Tibial nerve (tissue), 4 donors: ENCODE data around the gene ITGA5. TPM values are rescaled to one million over a fixed set of nuclear protein-coding genes. Genes with fewer than 3 reads are reported as not detected.
"Not testable (repeated sequence)": the region's sequence is repeated elsewhere in the genome, so short reads cannot be mapped to it uniquely, and the experiment has no call there.

Experiments
- DNase-seq, 2 donors: peaks; one replicate each; pipeline ENCODE4 v3.0.0-alpha.2; 2019; ENCODE audit warnings: low spot score in 2 of 2
- H3K27ac ChIP-seq, 4 donors: fragments of 200-600 bp; sonication (generic) in 3 of 4; one replicate each; pipeline ENCODE4 v1.5.1; 2017 to 2019; ENCODE audit warnings: mild to moderate bottlenecking in 1 of 4
- H3K27me3 ChIP-seq, 2 donors: fragments of 200-600 bp; sonication (generic) in 1 of 2; one replicate each; pipeline versions ENCODE4 v1.5.1 to v1.6.0; 2017 to 2019
- H3K36me3 ChIP-seq, 3 donors: fragments of 200-600 bp; sonication (generic); one replicate each; pipeline ENCODE4 v1.5.1; 2018 to 2019
- H3K4me1 ChIP-seq, 4 donors: fragments of 200-600 bp; sonication (generic) in 3 of 4; one replicate each; pipeline ENCODE4 v1.5.1; 2017 to 2019
- H3K4me3 ChIP-seq, 4 donors: fragments of 200-600 bp; sonication (generic) in 3 of 4; one replicate each; pipeline ENCODE4 v1.5.1; 2017 to 2019; ENCODE audit warnings: mild to moderate bottlenecking in 1 of 4, moderate library complexity in 1 of 4
- H3K9me3 ChIP-seq, 4 donors: fragments of 200-600 bp; sonication (generic) in 3 of 4; one replicate each; pipeline ENCODE4 v1.5.1; 2017 to 2019
- CTCF ChIP-seq, 5 experiments: fragments of 200-600 bp in 3 of 5; fragments of 450-650 bp in 2 of 5; sonication (generic) in 3 of 5; IDR thresholded peaks; one replicate each; pipeline ENCODE4 v1.5.1; 2016 to 2019; ENCODE audit warnings: antibody characterized with exemption in 5 of 5, mild to moderate bottlenecking in 3 of 5, moderate library complexity in 2 of 5
- EP300 ChIP-seq, 2 donors: sonication (generic); formaldehyde crosslinking; IDR thresholded peaks; one replicate each; pipeline ENCODE4 v1.6.1; 2017; ENCODE audit warnings: antibody characterized with exemption in 2 of 2, mild to moderate bottlenecking in 1 of 2
- POLR2A ChIP-seq, 2 donors: fragments of 450-650 bp; IDR thresholded peaks; one replicate each; pipeline ENCODE4 v1.6.1; 2017; ENCODE audit warnings: antibody characterized with exemption in 2 of 2, mild to moderate bottlenecking in 2 of 2, moderate library complexity in 2 of 2
- WGBS, 2 donors: methylation state at CpG; one replicate each; pipeline ENCODE4 v1.1.5; 2018; 5-methylcytosine and 5-hydroxymethylcytosine counted together
- total RNA-seq, 4 donors: library from RNA; depleted of rRNA; stranded (reverse); fragments of >200 nt; gene quantifications; one replicate each; pipeline ENCODE4 v1.1.0, GENCODE V29; 2016

ITGA5 gene
- total RNA-seq, 4 donors from 2014 or later: 73.6 to 145 (median 123) TPM

DNA sequence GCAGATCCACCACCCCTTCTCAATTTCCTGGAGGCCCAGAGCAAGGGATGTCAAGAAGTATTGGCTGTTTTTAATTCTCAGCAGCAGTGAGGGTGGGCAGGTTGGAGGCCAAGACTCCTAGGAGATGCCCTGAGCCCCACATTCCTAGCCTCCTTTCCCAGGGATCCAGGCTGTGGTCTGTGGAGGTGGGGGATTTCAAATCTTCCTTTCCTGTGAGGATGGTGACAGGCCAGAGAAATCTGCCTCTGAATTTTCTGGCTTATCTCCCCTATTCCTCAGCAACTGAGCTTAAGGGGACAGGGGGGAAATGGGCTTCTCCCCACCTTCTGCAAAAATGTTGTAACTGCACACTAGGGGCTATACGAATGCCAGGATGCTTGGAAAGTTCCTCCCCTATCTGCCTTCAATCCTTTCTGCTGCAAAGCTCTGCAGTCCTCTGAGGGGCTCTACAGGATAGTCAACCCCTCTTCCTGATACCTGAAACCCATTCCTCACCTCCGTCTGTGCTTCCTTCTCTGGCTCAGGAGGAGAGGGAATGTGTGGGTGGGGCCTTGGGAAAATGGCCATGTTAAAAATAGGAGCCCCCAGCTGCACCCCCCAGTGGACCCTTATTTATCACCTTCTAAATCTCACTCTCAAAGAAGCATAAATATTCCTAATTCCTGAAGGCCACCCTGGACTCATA, 61.4 kb downstream of the ITGA5 start:
- H3K27ac ChIP-seq: peak overlapping the region in 2 of 4 donors; percentile 91 to 95
- peaks cover 0 to 59% (median 16%) of the 10 kb centered on the region in 4 donors for H3K4me1 ChIP-seq
- DNase-seq: no peak
- WGBS, 2 donors: 58 to 63% methylated on average over 2 of the region's 2 CpGs
- no peaks in the 10 kb centered on the region for H3K9me3 ChIP-seq
- TF ChIP-seq POLR2A (IDR thresholded peaks at IDR 0.05) (no peak), EP300 (IDR thresholded peaks at IDR 0.05) (no peak), CTCF (IDR thresholded peaks at IDR 0.05) (no peak)
- H3K4me3 ChIP-seq: no peak overlapping the region
- no peaks in the 10 kb centered on the region for H3K27me3 ChIP-seq
- H3K36me3 ChIP-seq: no peaks in the 10 kb centered on the region

GRCh38 chr12:54356951-54357356, 62.1 kb downstream of the ITGA5 start:
- H3K9me3 ChIP-seq: no peaks in the 10 kb centered on the region
- peak overlapping the region in 1 of 4 donors; percentile 18 for H3K27ac ChIP-seq
- H3K4me1 ChIP-seq: peaks cover 0 to 66% (median 22%) of the 10 kb centered on the region in 4 donors
- 63 to 75% methylated on average over 4 of the region's 4 CpGs for WGBS, 2 donors
- H3K4me3 ChIP-seq: no peak overlapping the region
- DNase-seq: no peak
- no peaks in the 10 kb centered on the region for H3K36me3 ChIP-seq
- H3K27me3 ChIP-seq: no peaks in the 10 kb centered on the region
- no peak for TF ChIP-seq POLR2A (IDR thresholded peaks at IDR 0.05)
- TF ChIP-seq EP300 (IDR thresholded peaks at IDR 0.05): no peak
- TF ChIP-seq CTCF (IDR thresholded peaks at IDR 0.05): no peak

GRCh38 chr12:54356228-54356627, 62.8 kb downstream of the ITGA5 start:
- WGBS, 2 donors: 63 to 77% methylated on average over 3 of the region's 3 CpGs
- peak overlapping the region in 3 of 4 donors; percentile 2 to 65 (median 38) for H3K27ac ChIP-seq
- H3K4me1 ChIP-seq: peaks cover 0 to 71% (median 25%) of the 10 kb centered on the region in 4 donors

DNA sequence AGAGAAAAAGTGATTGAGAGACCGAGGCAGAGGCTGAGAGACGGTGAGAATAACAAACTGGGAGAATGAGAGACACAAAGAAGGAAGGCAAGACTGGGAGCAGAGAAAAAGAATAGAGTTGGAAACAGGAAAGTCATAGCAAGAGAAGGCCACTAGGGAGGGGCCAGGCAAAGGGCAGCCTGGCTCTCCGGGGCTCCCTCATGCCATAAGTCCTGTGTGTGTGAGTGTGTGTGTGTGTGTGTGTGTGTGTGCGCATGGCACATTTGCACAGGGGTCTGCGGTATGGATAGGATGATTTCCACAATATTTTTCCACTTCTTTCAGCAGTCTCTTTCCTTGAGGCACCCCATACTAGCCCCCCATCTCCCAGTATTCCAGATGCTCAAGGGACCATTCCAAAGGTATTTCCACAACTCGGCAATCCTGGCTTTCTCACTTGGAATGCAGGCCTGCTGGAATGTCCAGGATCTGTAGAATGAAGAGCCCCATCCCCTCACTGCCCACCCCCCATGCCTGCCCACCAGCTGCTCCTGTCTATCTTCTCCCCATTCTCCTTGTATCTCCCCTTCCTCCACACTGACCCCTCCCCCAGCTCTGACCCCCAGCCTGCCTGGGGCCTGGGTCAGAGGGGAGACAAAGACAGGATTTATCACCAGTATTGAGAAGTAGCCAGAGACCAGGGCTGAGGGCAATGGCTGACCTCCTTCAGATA, 63.8 kb downstream of the ITGA5 start:
- H3K27me3 ChIP-seq: no peaks in the 10 kb centered on the region
- peaks cover 0 to 11% (median 0%) of the 10 kb centered on the region in 3 donors for H3K36me3 ChIP-seq
- 31 to 37% methylated on average over 6 of the region's 6 CpGs for WGBS, 2 donors
- H3K9me3 ChIP-seq: no peaks in the 10 kb centered on the region
- H3K4me3 ChIP-seq: no peak overlapping the region
- peak overlapping the region in 2 of 4 donors; percentile 38 to 65 for H3K27ac ChIP-seq
- H3K4me1 ChIP-seq: peaks cover 0 to 61% (median 24%) of the 10 kb centered on the region in 4 donors
- DNase-seq: no peak
- TF ChIP-seq CTCF (IDR thresholded peaks at IDR 0.05) (no peak), POLR2A (IDR thresholded peaks at IDR 0.05) (no peak), EP300 (IDR thresholded peaks at IDR 0.05) (no peak)

More at GRCh38 chr12:54356228-54356627, 62.8 kb downstream of the ITGA5 start:
- H3K36me3 ChIP-seq: peaks cover 0 to 1% (median 0%) of the 10 kb centered on the region in 3 donors
- no peak overlapping the region for H3K4me3 ChIP-seq
- H3K27me3 ChIP-seq: no peaks in the 10 kb centered on the region
- TF ChIP-seq POLR2A (IDR thresholded peaks at IDR 0.05): no peak
- no peak for TF ChIP-seq EP300 (IDR thresholded peaks at IDR 0.05)
- no peak for TF ChIP-seq CTCF (IDR thresholded peaks at IDR 0.05)
- no peak for DNase-seq
- H3K9me3 ChIP-seq: no peaks in the 10 kb centered on the region

DNA sequence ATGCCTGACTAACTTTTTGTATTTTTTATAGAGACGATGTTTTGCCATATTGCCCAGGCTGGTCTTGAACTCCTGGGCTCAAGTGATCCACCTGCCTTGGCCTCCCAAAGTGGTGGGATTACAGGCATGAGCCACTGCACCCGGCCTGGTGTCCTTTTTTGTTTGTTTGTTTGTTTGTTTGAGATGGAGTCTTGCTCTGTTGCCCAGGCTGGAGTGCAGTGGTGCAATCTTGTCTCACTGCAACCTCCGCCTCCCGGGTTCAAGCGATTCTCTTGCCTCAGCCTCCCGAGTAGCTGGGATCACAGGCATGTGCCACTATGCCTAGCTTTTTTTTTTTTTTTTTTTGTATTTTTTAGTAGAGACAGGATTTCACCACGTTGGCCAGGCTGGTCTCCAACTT, 64.8 kb downstream of the ITGA5 start:
- peaks cover 0 to 21% (median 0%) of the 10 kb centered on the region in 3 donors for H3K36me3 ChIP-seq
- H3K27ac ChIP-seq: peak overlapping the region in 2 of 4 donors; percentile 6 to 78
- not testable (repeated sequence) for DNase-seq, H3K9me3 ChIP-seq, H3K4me3 ChIP-seq, H3K27me3 ChIP-seq
- H3K4me1 ChIP-seq: peaks cover 0 to 54% (median 21%) of the 10 kb centered on the region in 4 donors
- 63 to 78% methylated on average over 7 of the region's 7 CpGs for WGBS, 2 donors
